Measurements from ENCODE around the gene MRPS5.

MRPS5 gene

GRCh38 chr2:95041060-95041823, 80.4 kb downstream of the MRPS5 start:
- DNase-seq (no peak), ATAC-seq (ENCODE audit: insufficient read depth, low read depth) (no peak)
- no peaks in the 10 kb centered on the region for H3K9me3 ChIP-seq (ENCODE audit: insufficient read depth, low read length, severe bottlenecking)
- no peak overlapping the region for H3K9ac ChIP-seq (ENCODE audit: low read depth, low read length)
- peaks cover 3% of the 10 kb centered on the region; the same call in 1 of the 2 replicates for H4K20me1 ChIP-seq (ENCODE audit: insufficient read depth, low read length)
- peaks cover 9% of the 10 kb centered on the region; the same call in 1 of the 2 replicates for H3K79me2 ChIP-seq (ENCODE audit: insufficient read depth, low read length)
- peaks cover 28% of the 10 kb centered on the region for H3K36me3 ChIP-seq (ENCODE audit: insufficient read depth, low read length)
- no peak overlapping the region for H3K4me2 ChIP-seq (ENCODE audit: insufficient read depth, low read length)
- no peaks in the 10 kb centered on the region for H3K4me1 ChIP-seq (ENCODE audit: insufficient read depth, low read length)
- no peak overlapping the region for H3K4me3 ChIP-seq (ENCODE audit: low read depth in 1 of 2, low read length in 2 of 2)
- TF ChIP-seq EZH2 (IDR thresholded peaks at IDR 0.05; ENCODE audit: borderline replicate concordance, low read depth, low read length, severe bottlenecking) (no peak), CTCF (IDR thresholded peaks at IDR 0.05; ENCODE audit: borderline replicate concordance, extremely low read depth, low read length, poor library complexity, severe bottlenecking) (no peak)
- no peaks in the 10 kb centered on the region for H3K27me3 ChIP-seq (ENCODE audit: insufficient read depth, low read length, poor library complexity)
- no peak overlapping the region for H3K27ac ChIP-seq (ENCODE audit: low read length)
- no peak overlapping the region for H2AFZ ChIP-seq (ENCODE audit: low read depth, low read length)

- ATAC-seq (ENCODE audit: insufficient read depth, low read depth) (no peak), DNase-seq (no peak)
- Histone ChIP-seq H3K9ac (ENCODE audit: low read depth, low read length) (no peak overlapping the region), H3K79me2 (ENCODE audit: insufficient read depth, low read length) (peaks cover 9% of the 10 kb centered on the region; the same call in 1 of the 2 replicates), H3K27me3 (ENCODE audit: insufficient read depth, low read length, poor library complexity) (no peaks in the 10 kb centered on the region), H2AFZ (ENCODE audit: low read depth, low read length) (no peak overlapping the region), H3K36me3 (ENCODE audit: insufficient read depth, low read length) (peaks cover 28% of the 10 kb centered on the region), H3K4me1 (ENCODE audit: insufficient read depth, low read length) (no peaks in the 10 kb centered on the region), H3K9me3 (ENCODE audit: insufficient read depth, low read length, severe bottlenecking) (no peaks in the 10 kb centered on the region), H3K4me3 (ENCODE audit: low read depth in 1 of 2, low read length in 2 of 2) (no peak overlapping the region), H3K4me2 (ENCODE audit: insufficient read depth, low read length) (no peak overlapping the region), H4K20me1 (ENCODE audit: insufficient read depth, low read length) (peaks cover 3% of the 10 kb centered on the region; the same call in 1 of the 2 replicates), H3K27ac (ENCODE audit: low read length) (no peak overlapping the region)
- TF ChIP-seq EZH2 (IDR thresholded peaks at IDR 0.05; ENCODE audit: borderline replicate concordance, low read depth, low read length, severe bottlenecking): no peak
- no peak for TF ChIP-seq CTCF (IDR thresholded peaks at IDR 0.05; ENCODE audit: borderline replicate concordance, extremely low read depth, low read length, poor library complexity, severe bottlenecking)
These were observed 81.2 kb downstream of the MRPS5 start for GRCh38 chr2:95040426-95040825.

- ATAC-seq (ENCODE audit: insufficient read depth, low read depth) (peak; percentile 14; the same call in 1 of the 3 replicates), DNase-seq (no peak)
- Histone ChIP-seq H2AFZ (ENCODE audit: low read depth, low read length) (no peak overlapping the region), H3K9me3 (ENCODE audit: insufficient read depth, low read length, severe bottlenecking) (no peaks in the 10 kb centered on the region), H3K4me2 (ENCODE audit: insufficient read depth, low read length) (no peak overlapping the region), H3K9ac (ENCODE audit: low read depth, low read length) (no peak overlapping the region), H3K27ac (ENCODE audit: low read length) (no peak overlapping the region), H3K27me3 (ENCODE audit: insufficient read depth, low read length, poor library complexity) (no peaks in the 10 kb centered on the region), H4K20me1 (ENCODE audit: insufficient read depth, low read length) (peaks cover 3% of the 10 kb centered on the region; the same call in 1 of the 2 replicates), H3K79me2 (ENCODE audit: insufficient read depth, low read length) (peaks cover 9% of the 10 kb centered on the region; the same call in 1 of the 2 replicates), H3K4me3 (ENCODE audit: low read depth in 1 of 2, low read length in 2 of 2) (no peak overlapping the region), H3K4me1 (ENCODE audit: insufficient read depth, low read length) (no peaks in the 10 kb centered on the region), H3K36me3 (ENCODE audit: insufficient read depth, low read length) (peaks cover 28% of the 10 kb centered on the region)
- TF ChIP-seq EZH2 (IDR thresholded peaks at IDR 0.05; ENCODE audit: borderline replicate concordance, low read depth, low read length, severe bottlenecking) (no peak), CTCF (IDR thresholded peaks at IDR 0.05; ENCODE audit: borderline replicate concordance, extremely low read depth, low read length, poor library complexity, severe bottlenecking) (no peak)
These were observed 81.6 kb downstream of the MRPS5 start for GRCh38 chr2:95039978-95040377.
